Osteocyte (in vitro differentiated cells): ENCODE data around the gene CXCL16. TPM values are rescaled to one million over a fixed set of nuclear protein-coding genes. Genes with fewer than 3 reads are reported as not detected.

Experiments used
- DNase-seq: peaks from one replicate; pipeline ENCODE4 v3.0.0; 2021; ENCODE audit warnings: mixed read lengths; ENCODE audit not compliant: unreplicated experiment; ENCODE audit errors: extremely low spot score
- H3K27ac Mint-ChIP-seq: one replicate; pipeline ENCODE4 v1.8.0; 2021; ENCODE audit warnings: mild to moderate bottlenecking, mixed read lengths; ENCODE audit not compliant: unreplicated experiment
- H3K27me3 Mint-ChIP-seq: one replicate; pipeline ENCODE4 v1.8.0; 2021; ENCODE audit warnings: mixed read lengths; ENCODE audit not compliant: unreplicated experiment
- H3K36me3 Mint-ChIP-seq: one replicate; pipeline ENCODE4 v1.8.0; 2021; ENCODE audit warnings: mixed read lengths; ENCODE audit not compliant: unreplicated experiment
- H3K4me1 Mint-ChIP-seq: one replicate; pipeline ENCODE4 v1.8.0; 2021; ENCODE audit warnings: mixed read lengths; ENCODE audit not compliant: unreplicated experiment
- H3K4me3 Mint-ChIP-seq: one replicate; pipeline ENCODE4 v1.8.0; 2021; ENCODE audit warnings: mild to moderate bottlenecking, moderate library complexity, mixed read lengths; ENCODE audit not compliant: unreplicated experiment
- H3K9me3 Mint-ChIP-seq: one replicate; pipeline ENCODE4 v1.8.0; 2021; ENCODE audit warnings: mixed read lengths; ENCODE audit not compliant: unreplicated experiment
- CTCF ChIP-seq: fragments of 200-600 bp; sonication (generic); IDR thresholded peaks from 2 replicates; pipeline ENCODE4 v1.5.0; 2021; ENCODE audit warnings: antibody characterized with exemption, mild to moderate bottlenecking, moderate library complexity
- total RNA-seq: library from RNA; stranded (reverse); gene quantifications from 2 replicates; pipeline ENCODE4 v1.2.1, GENCODE V29; 2021

CXCL16 gene
- total RNA-seq, 1 donor from 2014 or later: 12.8 TPM

GRCh38 chr17:4766723-4767122 lies 27.0 kb upstream of the CXCL16 start:
- no peak overlapping the region for H3K27ac Mint-ChIP-seq
- TF ChIP-seq CTCF: no peak
- no peak overlapping the region for H3K4me3 Mint-ChIP-seq
- H3K27me3 Mint-ChIP-seq: peaks cover 15% of the 10 kb centered on the region
- no peaks in the 10 kb centered on the region for H3K4me1 Mint-ChIP-seq
- no peaks in the 10 kb centered on the region for H3K36me3 Mint-ChIP-seq
- DNase-seq: no peak
- no peaks in the 10 kb centered on the region for H3K9me3 Mint-ChIP-seq

GRCh38 chr17:4766201-4766600 lies 26.5 kb upstream of the CXCL16 start:
- DNase-seq: no peak
- Mint-ChIP-seq H3K27ac (no peak overlapping the region), H3K9me3 (no peaks in the 10 kb centered on the region), H3K27me3 (peaks cover 12% of the 10 kb centered on the region), H3K36me3 (no peaks in the 10 kb centered on the region), H3K4me3 (no peak overlapping the region), H3K4me1 (no peaks in the 10 kb centered on the region)
- no peak for TF ChIP-seq CTCF

DNA sequence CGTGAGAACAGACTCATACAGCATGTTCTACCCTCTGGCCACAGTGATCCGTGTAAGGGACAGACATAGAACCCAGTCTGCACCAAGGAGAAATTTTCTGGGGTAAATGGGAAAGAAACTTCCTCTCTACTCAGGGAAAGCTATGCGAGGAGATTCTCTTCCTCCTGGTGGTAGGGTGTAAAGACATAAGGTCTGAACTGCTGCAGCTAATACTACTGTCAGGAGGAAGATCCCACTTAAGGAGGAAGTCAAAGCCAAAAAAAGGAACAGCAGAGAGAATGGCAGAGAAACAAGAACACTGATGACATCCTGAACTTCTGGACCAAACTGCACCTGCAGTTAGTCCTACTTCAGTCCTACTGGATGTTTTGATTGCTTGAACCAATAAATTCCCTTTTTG lies 24.9 kb upstream of the CXCL16 start:
- H3K9me3 Mint-ChIP-seq: no peaks in the 10 kb centered on the region
- H3K4me1 Mint-ChIP-seq: no peaks in the 10 kb centered on the region
- H3K27ac Mint-ChIP-seq: no peak overlapping the region
- no peak overlapping the region for H3K4me3 Mint-ChIP-seq
- no peaks in the 10 kb centered on the region for H3K36me3 Mint-ChIP-seq
- no peak for DNase-seq
- TF ChIP-seq CTCF: no peak
- peaks cover 19% of the 10 kb centered on the region for H3K27me3 Mint-ChIP-seq

DNA sequence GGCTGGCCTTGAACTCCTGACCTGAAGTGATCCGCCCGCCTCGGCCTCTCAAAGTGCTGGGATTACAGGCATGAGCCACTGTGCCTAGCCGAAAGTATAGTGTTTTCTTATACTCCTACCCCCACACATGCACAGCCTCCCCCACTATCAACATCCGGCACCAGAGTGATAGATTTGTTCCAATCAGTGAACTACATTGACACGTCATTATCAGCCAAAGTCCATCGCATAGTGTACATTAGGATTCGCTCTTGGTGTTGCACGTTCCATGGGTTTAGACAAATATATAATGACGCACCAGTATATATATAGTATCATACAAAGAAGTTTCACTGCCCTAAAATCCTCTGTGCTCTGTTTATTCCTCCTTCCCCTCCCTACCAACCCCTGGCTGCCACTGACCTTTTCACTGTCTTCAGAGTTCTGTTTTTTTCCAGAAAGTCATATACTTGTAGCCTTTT lies 20.1 kb upstream of the CXCL16 start:
- DNase-seq: no peak
- Mint-ChIP-seq H3K4me1 (no peaks in the 10 kb centered on the region), H3K4me3 (no peak overlapping the region), H3K27ac (no peak overlapping the region), H3K36me3 (no peaks in the 10 kb centered on the region), H3K27me3 (peaks cover 40% of the 10 kb centered on the region), H3K9me3 (no peaks in the 10 kb centered on the region)
- no peak for TF ChIP-seq CTCF

DNA sequence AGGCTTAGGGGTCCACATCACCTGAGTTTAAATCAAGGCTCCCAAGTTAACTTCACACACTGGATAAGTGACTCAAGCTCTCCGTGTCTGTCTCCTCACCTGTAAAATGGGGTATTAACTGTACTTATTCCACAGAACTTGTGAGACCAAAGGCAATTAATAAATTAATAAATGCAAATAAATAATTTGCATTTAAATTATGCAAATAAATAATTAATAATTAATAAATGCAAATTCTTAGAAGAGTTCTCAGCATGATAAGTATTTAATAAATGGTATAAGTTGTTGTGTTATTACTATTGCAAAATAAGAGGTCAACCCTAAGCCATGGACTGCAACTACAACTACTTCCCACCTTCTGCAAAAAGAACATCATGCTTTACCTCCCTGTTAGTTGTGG lies 13.7 kb upstream of the CXCL16 start:
- Mint-ChIP-seq H3K27ac (no peak overlapping the region), H3K4me3 (no peak overlapping the region), H3K4me1 (no peaks in the 10 kb centered on the region), H3K9me3 (no peaks in the 10 kb centered on the region), H3K36me3 (no peaks in the 10 kb centered on the region), H3K27me3 (peaks cover 61% of the 10 kb centered on the region)
- no peak for DNase-seq
- no peak for TF ChIP-seq CTCF
